Mesenchymal stem cell (in vitro differentiated cells and primary cell): ENCODE measurements around the gene CC2D2B.

ENCODE experiments used
- DNase-seq: peaks from one replicate; pipeline ENCODE4 v3.0.0-alpha.2; 2013
- H2AFZ ChIP-seq: one replicate; pipeline ENCODE4 v1.6.1; 2013; ENCODE audit warnings: low read depth, mild to moderate bottlenecking, control low read depth, inconsistent platforms, low read length, moderate library complexity
- H2AK5ac ChIP-seq: 2 replicates; pipeline ENCODE4 v1.6.1; 2013; ENCODE audit warnings: low read length, moderate library complexity, mild to moderate bottlenecking, inconsistent platforms; ENCODE audit not compliant: severe bottlenecking
- H2BK120ac ChIP-seq: one replicate; pipeline ENCODE4 v1.6.1; 2013; ENCODE audit warnings: low read depth, mild to moderate bottlenecking, inconsistent platforms, low read length, moderate library complexity
- H2BK12ac ChIP-seq, 2 experiments: one replicate each; pipeline ENCODE4 v1.6.1; 2013; ENCODE audit warnings: inconsistent platforms in 2 of 2, low read length in 2 of 2, mild to moderate bottlenecking in 2 of 2, moderate library complexity in 2 of 2, control low read depth in 1 of 2
- H2BK15ac ChIP-seq: one replicate; pipeline ENCODE4 v1.6.1; 2013; ENCODE audit warnings: mild to moderate bottlenecking, low read depth, inconsistent platforms; ENCODE audit not compliant: poor library complexity, severe bottlenecking
- H2BK5ac ChIP-seq: 2 replicates; pipeline ENCODE4 v1.6.1; 2013; ENCODE audit warnings: low read depth, mild to moderate bottlenecking, low read length, control low read depth, inconsistent platforms; ENCODE audit not compliant: poor library complexity, severe bottlenecking
- H3K14ac ChIP-seq, 2 experiments: one replicate each; pipeline ENCODE4 v1.6.1; 2013; ENCODE audit warnings: inconsistent platforms in 2 of 2, low read length in 2 of 2, control low read depth in 1 of 2, mild to moderate bottlenecking in 1 of 2, moderate library complexity in 1 of 2
- H3K18ac ChIP-seq, 2 experiments: one replicate each; pipeline ENCODE4 v1.6.1; 2013; ENCODE audit warnings: inconsistent platforms in 2 of 2, low read length in 2 of 2, control low read depth in 1 of 2, low read depth in 1 of 2, mild to moderate bottlenecking in 1 of 2
- H3K23ac ChIP-seq, 2 experiments: one replicate each; pipeline ENCODE4 v1.6.1; 2013; ENCODE audit warnings: inconsistent platforms in 2 of 2, low read length in 2 of 2, mild to moderate bottlenecking in 2 of 2, moderate library complexity in 2 of 2, control low read depth in 1 of 2
- H3K27ac ChIP-seq: 2 replicates; pipeline ENCODE4 v1.5.1; 2013; ENCODE audit warnings: mild to moderate bottlenecking, moderate library complexity, low read length, control low read depth, inconsistent platforms; ENCODE audit not compliant: poor library complexity, severe bottlenecking
- H3K27me3 ChIP-seq, 2 experiments: 2 replicates each; pipeline versions ENCODE4 v1.6.1 to v1.7.0; 2013; ENCODE audit warnings: low read length in 2 of 2, mild to moderate bottlenecking in 2 of 2, moderate library complexity in 2 of 2, control low read depth in 1 of 2, inconsistent platforms in 1 of 2; ENCODE audit not compliant: control insufficient read depth in 1 of 2, insufficient read depth in 1 of 2
- H3K36me3 ChIP-seq, 2 experiments: 2 replicates each; pipeline versions ENCODE4 v1.6.1 to v1.7.0; 2013; ENCODE audit warnings: low read length in 2 of 2, control low read depth in 1 of 2, inconsistent platforms in 1 of 2, low read depth in 1 of 2, mild to moderate bottlenecking in 1 of 2; ENCODE audit not compliant: insufficient read depth in 2 of 2, control insufficient read depth in 1 of 2
- H3K4ac ChIP-seq, 2 experiments: one replicate each; pipeline ENCODE4 v1.6.1; 2013; ENCODE audit warnings: inconsistent platforms in 2 of 2, low read length in 2 of 2, mild to moderate bottlenecking in 2 of 2, moderate library complexity in 2 of 2, control low read depth in 1 of 2, low read depth in 1 of 2
- H3K4me1 ChIP-seq: 2 replicates; pipeline ENCODE4 v1.6.1; 2013; ENCODE audit warnings: low read depth, low read length, control low read depth; ENCODE audit not compliant: control insufficient read depth, insufficient read depth
- H3K4me2 ChIP-seq: 2 replicates; pipeline ENCODE4 v1.6.1; 2013; ENCODE audit warnings: low read length, mild to moderate bottlenecking, inconsistent platforms; ENCODE audit not compliant: poor library complexity, severe bottlenecking
- H3K4me3 ChIP-seq, 2 experiments: 2 replicates each; pipeline versions ENCODE4 v1.5.1 to v1.7.0; 2013; ENCODE audit warnings: low read length in 2 of 2, mild to moderate bottlenecking in 2 of 2, control low read depth in 1 of 2, low read depth in 1 of 2; ENCODE audit not compliant: insufficient read depth in 1 of 2
- H3K79me1 ChIP-seq: replicated peaks from 2 replicates; pipeline ENCODE4 v1.6.1; 2013; ENCODE audit warnings: mild to moderate bottlenecking, control low read depth, low read length, inconsistent platforms; ENCODE audit not compliant: poor library complexity, severe bottlenecking
- H3K9ac ChIP-seq: 2 replicates; pipeline ENCODE4 v1.7.0; 2013; ENCODE audit warnings: mild to moderate bottlenecking, low read length, moderate library complexity
- H3K9me3 ChIP-seq: 2 replicates; pipeline ENCODE4 v1.7.0; 2013; ENCODE audit warnings: mild to moderate bottlenecking, low read length; ENCODE audit not compliant: control insufficient read depth
- H4K8ac ChIP-seq: one replicate; pipeline ENCODE4 v1.6.1; 2013; ENCODE audit warnings: inconsistent platforms, mild to moderate bottlenecking, low read length, moderate library complexity
- H4K91ac ChIP-seq: one replicate; pipeline ENCODE4 v1.6.1; 2013; ENCODE audit warnings: mild to moderate bottlenecking, low read length, inconsistent platforms
- WGBS: methylation state at CpG from one replicate; pipeline ENCODE4 v1.1.7; 2013; ENCODE audit warnings: mixed read lengths; 5-methylcytosine and 5-hydroxymethylcytosine counted together

Gene CC2D2B

DNA sequence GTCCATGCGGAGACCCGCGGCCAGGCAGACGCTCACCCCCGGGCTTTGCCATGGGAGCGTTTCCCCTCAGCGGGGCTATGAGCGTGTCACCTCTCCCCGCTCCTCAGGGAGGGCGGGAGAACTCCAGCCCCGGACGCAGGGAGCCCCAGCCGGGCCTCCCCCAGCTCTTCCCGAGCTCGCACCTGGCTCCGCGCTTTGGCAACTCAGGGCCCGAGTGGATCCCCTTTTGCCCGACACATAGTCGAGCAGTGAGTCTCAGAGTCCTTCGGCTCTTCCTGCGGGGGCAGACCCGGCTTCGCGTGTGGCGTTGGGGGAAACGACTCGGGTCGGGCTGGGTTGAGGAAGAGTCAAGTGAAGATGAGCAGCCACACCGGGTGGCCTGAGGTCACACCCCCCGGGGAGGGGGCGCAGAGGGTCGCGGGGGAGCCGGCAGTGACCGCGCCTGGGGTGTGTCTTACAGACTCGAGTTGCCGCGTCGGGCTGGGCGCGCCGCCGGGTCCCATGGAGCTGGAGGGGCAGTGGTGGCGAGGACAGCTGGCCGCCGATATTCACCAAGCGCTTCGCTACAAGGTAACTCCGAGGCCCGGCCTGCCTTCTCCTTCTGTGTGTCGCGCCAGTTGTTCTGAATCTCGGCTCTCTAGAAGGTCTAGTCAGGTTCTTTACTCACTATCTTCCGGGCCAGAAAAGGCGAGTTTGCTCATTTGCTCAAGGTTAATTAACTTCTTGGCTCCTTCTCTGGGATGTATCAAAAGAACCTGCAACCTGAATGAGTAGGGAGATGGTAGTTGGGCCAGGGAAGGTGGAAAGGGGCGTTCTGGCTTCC lies 136.3 kb downstream of the CC2D2B start:
- peak overlapping the region; percentile 90 for H3K4me2 ChIP-seq
- peak overlapping the region; percentile 64 to 84 for H3K4ac ChIP-seq
- H3K79me1 ChIP-seq = peaks cover 11% of the 10 kb centered on the region
- H2BK120ac ChIP-seq = peak overlapping the region; percentile 85
- peak overlapping the region in 1 of 2 experiments; percentile 74 for H3K14ac ChIP-seq
- H2AFZ ChIP-seq = peak overlapping the region; percentile 88
- peak overlapping the region; percentile 93 for H4K8ac ChIP-seq
- H3K27ac ChIP-seq = peak overlapping the region; percentile 74
- peak overlapping the region; percentile 96 to 98 for H3K18ac ChIP-seq
- under 1% methylated on average over 55 of the region's 58 CpGs for WGBS
- H2BK5ac ChIP-seq = peak overlapping the region; percentile 53
- H4K91ac ChIP-seq = peak overlapping the region; percentile 94
- H3K9me3 ChIP-seq = no peaks in the 10 kb centered on the region
- H2BK15ac ChIP-seq = peak overlapping the region; percentile 83
- peak overlapping the region; percentile 83 to 91 for H3K4me3 ChIP-seq
- no peak overlapping the region for H2AK5ac ChIP-seq
- H3K9ac ChIP-seq = peak overlapping the region; percentile 90
- peak overlapping the region; percentile 42 to 94 for H3K23ac ChIP-seq
- peak overlapping the region in 1 of 2 experiments; percentile 61 for H2BK12ac ChIP-seq
- peaks cover 3 to 13% of the 10 kb centered on the region in 2 experiments for H3K36me3 ChIP-seq
- H3K4me1 ChIP-seq = peaks cover 4% of the 10 kb centered on the region
- peak; percentile 69 for DNase-seq
- H3K27me3 ChIP-seq = no peaks in the 10 kb centered on the region

GRCh38 chr10:96044736-96045135 lies 137.0 kb downstream of the CC2D2B start:
- Histone ChIP-seq H3K27ac (peak overlapping the region; percentile 69), H3K79me1 (peaks cover 12% of the 10 kb centered on the region), H3K4me3 (peak overlapping the region; percentile 83 to 91), H3K4ac (no peak overlapping the region), H2AK5ac (no peak overlapping the region), H2BK15ac (no peak overlapping the region), H3K18ac (no peak overlapping the region), H3K14ac (no peak overlapping the region), H3K23ac (no peak overlapping the region), H3K36me3 (peaks cover 3 to 13% of the 10 kb centered on the region in 2 experiments), H3K27me3 (no peaks in the 10 kb centered on the region), H3K4me1 (peaks cover 4% of the 10 kb centered on the region), H2BK5ac (no peak overlapping the region), H2BK12ac (no peak overlapping the region), H4K8ac (no peak overlapping the region), H3K4me2 (peak overlapping the region; percentile 90), H2BK120ac (no peak overlapping the region), H2AFZ (no peak overlapping the region), H3K9ac (peak overlapping the region; percentile 90), H3K9me3 (no peaks in the 10 kb centered on the region), H4K91ac (no peak overlapping the region)
- DNase-seq = peak; percentile 55
- 12% methylated on average over 6 of the region's 8 CpGs for WGBS

DNA sequence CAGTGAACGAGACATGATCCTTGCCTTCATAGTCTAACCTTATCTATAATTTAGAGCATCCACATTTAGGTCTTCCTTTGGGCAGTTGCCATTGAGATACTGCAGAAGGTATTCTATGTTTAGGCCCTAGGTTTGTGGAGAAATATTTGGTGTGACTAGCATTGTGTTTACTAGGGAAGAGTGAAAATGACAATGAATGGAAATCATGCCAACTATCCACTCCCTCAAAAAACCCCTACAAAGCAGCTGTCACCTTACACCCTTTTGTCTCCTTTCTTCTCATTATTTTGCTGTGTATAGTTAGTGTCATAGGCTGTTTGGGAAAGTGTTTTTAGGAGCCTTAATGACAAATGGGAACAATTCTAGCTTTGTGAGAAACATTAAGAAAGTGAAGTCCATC lies 138.8 kb downstream of the CC2D2B start:
- Histone ChIP-seq H4K91ac (no peak overlapping the region), H3K9ac (no peak overlapping the region), H3K79me1 (peaks cover 17% of the 10 kb centered on the region), H3K4me1 (peaks cover 4% of the 10 kb centered on the region), H3K36me3 (peaks cover 6 to 22% of the 10 kb centered on the region in 2 experiments), H3K4me2 (no peak overlapping the region), H2AK5ac (no peak overlapping the region), H3K9me3 (no peaks in the 10 kb centered on the region), H3K14ac (no peak overlapping the region), H2BK120ac (no peak overlapping the region), H3K4ac (no peak overlapping the region), H3K23ac (no peak overlapping the region), H4K8ac (no peak overlapping the region), H2AFZ (no peak overlapping the region), H3K27me3 (no peaks in the 10 kb centered on the region), H2BK15ac (no peak overlapping the region), H3K27ac (no peak overlapping the region), H3K4me3 (no peak overlapping the region), H2BK12ac (no peak overlapping the region), H2BK5ac (no peak overlapping the region), H3K18ac (no peak overlapping the region)
- no peak for DNase-seq
- no CpG with 5 or more reads among the region's 1 CpG for WGBS

DNA sequence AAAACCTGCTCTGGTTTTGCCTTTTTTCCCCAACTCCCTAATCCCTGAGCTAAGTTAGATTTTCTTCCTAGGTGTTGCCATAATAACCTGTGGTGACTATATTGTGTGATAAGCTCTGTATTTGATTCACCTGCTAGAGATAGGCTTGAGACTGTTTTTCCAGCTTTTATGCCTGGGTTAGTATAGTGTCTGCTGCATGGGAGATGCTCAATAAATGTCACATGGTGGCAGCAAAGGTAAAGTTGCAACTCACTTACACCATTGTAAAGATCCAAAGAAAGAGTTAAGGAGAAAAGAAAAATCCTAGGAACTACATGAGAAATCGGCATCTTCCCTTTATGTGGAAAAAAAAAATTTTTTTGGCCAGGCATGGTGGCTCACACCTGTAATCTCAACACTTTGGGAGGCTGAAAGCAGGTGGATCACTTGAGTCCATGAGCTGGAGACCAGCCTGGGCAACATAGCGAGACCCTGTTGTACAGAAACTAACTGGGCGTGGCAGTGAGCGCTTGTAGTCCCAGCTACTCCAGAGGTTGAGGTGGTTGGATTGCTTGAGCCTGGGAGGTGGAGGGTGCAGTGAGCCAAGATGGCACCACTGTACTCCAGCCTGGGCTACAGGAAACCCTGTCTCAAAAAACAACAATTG lies 139.4 kb downstream of the CC2D2B start:
- H4K8ac ChIP-seq = peak overlapping the region; percentile 63
- peaks cover 6 to 28% of the 10 kb centered on the region in 2 experiments for H3K36me3 ChIP-seq
- no peak overlapping the region for H3K4me2 ChIP-seq
- no peak overlapping the region for H3K23ac ChIP-seq
- no peak overlapping the region for H3K4me3 ChIP-seq
- H3K27me3 ChIP-seq = no peaks in the 10 kb centered on the region
- no peaks in the 10 kb centered on the region for H3K9me3 ChIP-seq
- no peak overlapping the region for H2BK12ac ChIP-seq
- no peak overlapping the region for H2BK5ac ChIP-seq
- no peak overlapping the region for H3K18ac ChIP-seq
- H4K91ac ChIP-seq = no peak overlapping the region
- peak; percentile 4 for DNase-seq
- no peak overlapping the region for H2BK15ac ChIP-seq
- no peak overlapping the region for H3K14ac ChIP-seq
- 95% methylated on average over 4 of the region's 4 CpGs for WGBS
- no peak overlapping the region for H2AFZ ChIP-seq
- H3K4me1 ChIP-seq = peaks cover 4% of the 10 kb centered on the region
- H3K27ac ChIP-seq = no peak overlapping the region
- H3K79me1 ChIP-seq = peaks cover 17% of the 10 kb centered on the region
- no peak overlapping the region for H3K9ac ChIP-seq
- H2AK5ac ChIP-seq = no peak overlapping the region
- no peak overlapping the region for H3K4ac ChIP-seq
- H2BK120ac ChIP-seq = no peak overlapping the region
